Frontal cortex (tissue), 4 donors: ENCODE measurements around the gene MARK1. TPM values are rescaled to one million over a fixed set of nuclear protein-coding genes. Genes with fewer than 3 reads are reported as not detected.
"Not testable (repeated sequence)": the region's sequence is repeated elsewhere in the genome, so short reads cannot be mapped to it uniquely, and the experiment has no call there.

ENCODE experiments used
- DNase-seq, 2 donors: peaks; one replicate each; pipeline ENCODE4 v3.0.0; 2012; ENCODE audit warnings: low spot score in 2 of 2
- FAIRE-seq: peaks from 2 replicates; lab custom pipeline; 2012; peaks lifted over from hg19 to GRCh38; lab: Jason Lieb, UNC
- total RNA-seq: library from RNA; depleted of rRNA; stranded (reverse); fragments of >200 nt; gene quantifications from one replicate; pipeline ENCODE4 v1.2.3, GENCODE V29; 2014
- donor health status: control.
- donor health status: control.
- donor health status: control.

The MARK1 gene
- total RNA-seq, 1 donor from 2014 or later: 62.4 TPM

DNA sequence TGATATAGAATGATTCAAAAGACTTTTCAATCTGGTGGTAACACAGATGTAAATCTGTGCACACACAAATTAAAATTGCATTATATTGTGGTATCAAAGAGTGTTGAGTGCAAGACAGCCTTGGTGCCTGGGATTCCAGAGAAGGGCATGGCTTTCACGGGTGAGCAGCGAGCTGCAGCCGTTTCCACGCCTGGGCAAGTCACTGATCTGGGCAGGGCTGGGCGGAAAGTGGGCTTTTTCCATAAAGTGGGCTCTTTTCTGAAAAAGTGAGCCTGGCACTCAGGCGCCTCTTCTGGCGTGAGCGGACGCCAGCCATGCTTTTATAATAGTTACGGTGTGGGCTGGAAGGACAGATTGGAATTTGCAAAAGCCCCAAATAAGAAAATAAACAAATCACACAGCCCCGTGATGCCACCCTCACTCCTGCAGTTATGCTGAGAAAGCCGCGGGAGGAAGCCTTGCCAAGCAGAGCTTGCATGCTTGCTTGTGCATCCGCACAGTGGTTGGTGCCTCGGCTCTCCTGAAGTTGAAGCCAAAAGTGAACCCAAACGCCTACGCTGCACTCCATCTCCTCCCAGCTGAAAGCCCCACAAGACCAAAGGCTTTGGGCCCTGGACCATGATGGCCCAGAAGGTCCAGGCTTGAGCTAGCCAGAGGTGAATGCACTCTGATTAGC is 155.1 kb downstream of the MARK1 start:
- FAIRE-seq (no peak), DNase-seq (no peak)

DNA sequence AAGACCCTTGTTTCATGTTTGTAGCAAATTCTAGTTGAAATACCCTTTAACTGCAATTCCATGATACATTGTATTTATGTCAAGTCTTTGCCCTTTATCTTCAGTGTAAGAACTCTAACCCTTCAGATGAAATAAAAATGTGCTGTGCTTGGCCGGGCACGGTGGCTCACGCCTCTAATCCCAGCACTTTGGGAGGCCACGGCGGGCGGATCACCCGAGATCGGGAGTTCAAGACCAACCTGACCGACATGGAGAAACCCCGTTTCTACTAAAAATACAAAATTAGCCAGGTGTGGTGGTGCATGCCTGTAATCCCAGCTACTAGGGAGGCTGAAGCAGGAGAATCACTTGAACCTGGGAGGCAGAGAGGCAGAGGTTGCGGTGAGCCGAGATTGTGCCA is 155.8 kb downstream of the MARK1 start:
- FAIRE-seq, DNase-seq: not testable (repeated sequence)

DNA sequence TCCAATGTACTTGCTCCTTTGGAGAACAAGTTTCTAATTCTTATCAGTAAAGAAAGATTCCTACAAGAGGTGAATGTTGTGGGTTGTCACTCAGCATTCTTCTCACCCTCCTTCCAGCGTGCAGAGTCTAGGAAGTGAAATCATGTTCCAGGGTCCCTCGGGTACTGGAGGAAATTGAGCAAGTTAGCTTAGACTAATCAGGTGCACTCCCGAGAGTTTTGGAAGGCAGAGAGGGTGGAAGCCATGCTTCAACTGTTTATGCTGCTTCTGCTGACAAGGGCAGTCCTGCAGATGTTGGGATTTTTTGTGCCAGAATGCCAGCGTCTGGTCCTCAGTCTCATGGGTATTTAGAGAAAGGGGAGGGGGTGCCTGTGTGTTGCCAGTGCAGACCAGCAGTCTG is 157.0 kb downstream of the MARK1 start:
- no peak for DNase-seq
- no peak for FAIRE-seq

DNA sequence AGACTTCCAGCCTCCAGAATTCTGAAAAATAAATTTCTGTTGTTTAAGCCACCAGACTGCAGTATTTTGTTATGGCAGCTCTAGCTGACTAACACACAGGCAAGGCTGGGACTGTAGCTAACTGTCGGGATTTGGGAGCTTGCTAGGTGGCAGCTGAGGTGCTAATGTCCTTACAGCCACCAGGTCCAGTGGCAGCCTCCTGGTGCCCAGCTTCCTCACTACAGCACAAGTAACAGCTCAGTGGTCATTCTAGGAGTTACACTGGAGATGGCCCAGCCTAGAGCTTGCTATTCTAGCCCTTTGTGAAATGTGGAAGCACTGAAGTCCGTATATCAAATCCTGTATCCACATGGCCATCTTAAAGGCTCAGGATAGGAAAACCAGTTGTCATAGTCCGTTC is 157.9 kb downstream of the MARK1 start:
- FAIRE-seq: no peak
- DNase-seq: no peak

- no peak for FAIRE-seq
- DNase-seq: no peak
Measured at GRCh38 chr1:220687809-220688208, 159.9 kb downstream of the MARK1 start.

GRCh38 chr1:220689666-220690065 is 161.7 kb downstream of the MARK1 start:
- no peak for DNase-seq
- FAIRE-seq: no peak

DNA sequence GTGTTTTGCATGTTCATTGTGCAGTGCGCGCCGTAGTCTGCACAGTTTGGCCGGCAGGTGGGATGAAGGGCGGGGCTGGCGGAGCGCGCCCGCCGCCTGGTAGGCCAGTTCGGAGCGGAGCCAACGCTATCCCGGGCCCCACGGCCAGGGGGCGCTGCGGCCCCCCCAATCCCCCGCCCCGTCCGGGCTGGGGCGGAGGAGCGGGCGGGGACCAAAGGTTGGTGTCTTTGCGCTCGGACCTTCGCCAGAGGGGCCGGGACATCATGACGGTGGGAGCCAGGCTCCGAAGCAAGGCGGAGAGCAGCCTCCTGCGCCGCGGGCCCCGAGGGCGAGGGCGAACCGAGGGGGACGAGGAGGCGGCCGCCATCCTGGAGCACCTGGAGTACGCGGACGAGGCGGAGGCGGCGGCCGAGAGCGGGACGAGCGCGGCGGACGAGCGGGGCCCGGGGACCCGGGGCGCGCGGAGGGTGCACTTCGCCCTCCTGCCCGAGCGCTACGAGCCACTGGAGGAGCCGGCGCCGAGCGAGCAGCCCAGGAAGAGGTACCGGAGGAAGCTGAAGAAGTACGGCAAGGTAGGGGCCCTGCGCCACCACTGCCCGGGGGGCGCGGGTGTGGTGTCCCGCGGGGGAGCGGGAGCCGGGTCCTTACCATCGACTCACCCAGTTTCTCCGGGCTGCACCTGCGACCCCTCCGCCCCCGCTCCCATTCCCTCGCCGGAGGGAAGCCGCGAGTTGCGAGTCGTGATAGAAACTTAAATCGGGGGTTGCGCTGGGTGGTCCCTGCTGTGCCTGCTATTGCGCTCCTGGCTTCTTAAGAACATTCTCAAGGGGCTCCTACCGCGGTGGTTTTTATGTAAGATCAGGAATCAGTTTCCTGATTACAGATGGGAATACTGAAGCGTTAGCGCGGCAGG is 162.5 kb downstream of the MARK1 start, which contains the start of gene C1orf115:
TSS of gene C1orf115 (plus strand) at position 224 of the 913 bp plus-strand sequence. CDS start at position 264, 40 bp downstream.
- FAIRE-seq (no peak), DNase-seq (peak; percentile 66 to 85)

- DNase-seq (no peak), FAIRE-seq (no peak)
Measured at GRCh38 chr1:220691053-220691684, 163.2 kb downstream of the MARK1 start.

DNA sequence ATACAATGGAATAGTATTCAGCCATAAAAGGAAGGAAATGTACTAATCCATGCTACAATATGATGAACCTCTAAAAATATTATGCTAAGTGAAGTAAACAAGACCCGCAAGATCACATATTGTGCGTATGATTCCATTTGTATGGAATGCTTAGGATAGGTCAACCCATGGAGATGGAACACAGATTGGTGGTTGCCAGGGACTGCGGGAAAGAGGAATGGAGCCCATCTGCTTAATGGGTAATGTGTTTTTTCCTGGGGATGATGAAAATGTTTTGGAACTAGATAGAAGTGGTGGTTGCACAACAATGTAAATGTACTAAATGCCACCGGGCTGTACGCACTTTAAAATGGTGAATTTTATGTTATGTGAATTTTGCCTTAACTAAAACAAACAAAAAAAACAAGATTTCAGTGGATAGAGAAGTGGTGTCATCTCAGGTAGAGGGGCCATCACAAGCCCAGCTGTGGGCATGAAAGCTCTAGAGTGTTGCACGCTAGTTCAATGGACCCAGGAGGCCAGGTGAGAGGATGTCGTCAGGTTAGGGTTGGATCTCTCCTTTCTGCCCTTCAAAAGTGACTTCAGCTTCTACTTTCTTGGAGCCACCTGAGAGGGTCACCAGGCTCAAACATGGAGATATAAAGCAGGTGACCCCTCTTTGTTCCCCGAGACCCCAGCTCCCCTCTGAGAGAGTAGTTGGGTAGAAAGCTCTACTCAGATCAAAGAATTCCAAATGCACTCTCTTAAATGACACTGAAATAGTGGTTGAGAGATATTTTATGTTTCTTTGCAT is 164.7 kb downstream of the MARK1 start:
- FAIRE-seq (no peak), DNase-seq (no peak)

DNA sequence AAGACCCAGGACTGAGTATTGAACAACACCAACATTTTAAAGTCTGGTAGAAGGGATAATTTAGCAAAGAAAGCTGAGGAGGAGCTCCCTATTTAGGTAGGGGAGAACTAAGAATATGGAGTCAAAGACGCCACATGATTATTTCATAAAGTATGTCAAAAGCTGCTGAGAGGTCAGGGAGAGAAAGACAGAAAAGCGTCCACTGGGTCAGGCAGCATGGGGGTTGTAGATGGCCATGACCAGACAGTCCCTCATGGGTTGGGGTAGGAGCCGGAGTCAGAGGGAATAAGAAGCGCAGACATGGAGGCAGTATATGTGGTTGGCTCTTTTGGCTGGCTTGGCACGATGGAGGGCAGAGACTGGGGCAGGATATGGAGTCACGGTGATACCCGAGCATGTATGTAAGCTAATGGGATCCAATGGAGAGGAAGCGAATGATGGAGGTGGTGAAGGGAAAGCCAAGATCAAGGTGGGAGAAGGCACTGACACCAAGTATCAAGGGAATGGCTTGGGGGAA is 167.0 kb downstream of the MARK1 start:
- DNase-seq (no peak), FAIRE-seq (no peak)

DNA sequence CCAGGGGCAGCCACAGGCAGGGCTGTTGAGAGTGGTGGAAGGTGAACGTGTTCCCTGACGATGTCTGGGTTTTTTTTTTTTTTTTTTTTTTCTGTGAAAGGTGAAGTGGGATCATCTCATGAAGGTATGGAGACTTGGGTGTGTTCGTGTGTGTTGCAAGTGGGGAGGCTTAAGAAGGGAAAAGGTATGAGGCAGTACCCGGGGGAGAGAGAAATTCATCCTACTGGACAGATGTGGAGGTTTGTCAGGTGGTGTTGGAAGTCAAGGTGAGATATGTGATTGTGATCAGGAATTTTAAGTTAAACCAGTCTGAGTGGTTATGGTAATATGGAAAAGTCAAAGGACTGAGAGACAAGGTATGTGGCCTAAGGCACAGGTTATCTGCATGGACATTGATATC is 167.5 kb downstream of the MARK1 start:
- no peak for FAIRE-seq
- no peak for DNase-seq

- FAIRE-seq: no peak
- no peak for DNase-seq
Measured at GRCh38 chr1:220696226-220696862, 168.4 kb downstream of the MARK1 start.

GRCh38 chr1:220696863-220697231 is 168.9 kb downstream of the MARK1 start:
- DNase-seq: no peak

DNA sequence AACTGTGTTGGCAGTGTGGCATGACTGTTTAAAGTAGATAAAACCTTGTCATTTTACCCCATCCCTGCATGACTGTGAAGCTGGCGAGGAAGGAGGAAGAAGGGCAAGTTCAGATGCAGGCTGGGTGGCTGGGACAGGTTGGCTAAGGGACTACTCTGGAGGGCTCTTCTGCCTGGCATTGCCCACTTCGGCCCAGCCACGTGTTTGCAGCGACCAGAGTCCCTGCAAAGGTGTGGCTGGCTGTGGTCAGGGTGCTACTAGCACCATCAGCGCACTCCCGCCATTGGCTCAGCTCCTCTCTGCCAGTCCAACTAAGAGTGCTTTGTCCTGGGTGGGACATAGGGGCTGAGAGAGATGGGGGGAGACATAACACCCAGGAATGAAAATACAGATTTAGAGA is 169.4 kb downstream of the MARK1 start:
- DNase-seq: no peak
- no peak for FAIRE-seq

More at GRCh38 chr1:220696863-220697231, 168.9 kb downstream of the MARK1 start:
- FAIRE-seq: no peak

DNA sequence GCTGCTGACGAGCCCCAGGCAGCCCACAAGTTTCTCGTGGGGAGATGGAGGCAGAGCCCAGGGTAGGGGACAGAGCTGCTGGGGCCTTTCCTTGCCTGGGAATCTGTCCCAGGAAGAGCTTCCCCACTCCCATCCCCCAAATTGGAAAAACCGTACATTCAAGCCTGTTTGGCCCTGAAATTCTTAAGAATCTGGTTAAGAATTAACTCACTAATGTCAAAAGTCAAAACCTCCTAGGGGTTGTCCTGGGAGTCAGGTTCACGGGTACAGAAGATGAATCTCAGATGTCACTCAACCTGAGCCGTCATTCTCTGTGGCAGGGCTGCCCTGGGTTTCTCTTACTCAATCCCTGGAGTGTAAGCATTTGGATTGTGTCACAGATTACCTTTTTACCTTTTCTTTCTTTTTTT is 170.7 kb downstream of the MARK1 start:
- FAIRE-seq: no peak

DNA sequence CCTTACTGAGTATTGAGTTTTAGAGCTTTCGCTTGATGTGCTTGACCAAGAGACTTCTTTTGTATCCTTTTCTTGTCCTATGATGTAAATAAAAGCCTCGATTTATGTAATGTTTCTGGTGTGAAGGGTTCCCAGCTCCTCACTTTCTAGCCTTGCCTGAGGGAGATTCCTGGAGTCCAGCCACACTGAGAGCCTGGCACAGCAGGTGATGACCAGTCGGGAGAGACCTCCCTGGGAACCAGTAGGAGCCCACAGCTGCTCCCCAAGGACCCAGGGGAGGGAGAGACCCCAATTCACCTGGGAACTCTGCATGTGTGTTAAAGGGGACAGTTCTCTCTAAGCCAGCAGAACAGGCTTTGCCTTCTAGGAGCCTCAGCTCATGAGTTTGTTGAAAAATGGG is 171.1 kb downstream of the MARK1 start:
- no peak for FAIRE-seq
- no peak for DNase-seq

More for the DNA sequence above, 170.7 kb downstream of the MARK1 start:
- DNase-seq: no peak

DNA sequence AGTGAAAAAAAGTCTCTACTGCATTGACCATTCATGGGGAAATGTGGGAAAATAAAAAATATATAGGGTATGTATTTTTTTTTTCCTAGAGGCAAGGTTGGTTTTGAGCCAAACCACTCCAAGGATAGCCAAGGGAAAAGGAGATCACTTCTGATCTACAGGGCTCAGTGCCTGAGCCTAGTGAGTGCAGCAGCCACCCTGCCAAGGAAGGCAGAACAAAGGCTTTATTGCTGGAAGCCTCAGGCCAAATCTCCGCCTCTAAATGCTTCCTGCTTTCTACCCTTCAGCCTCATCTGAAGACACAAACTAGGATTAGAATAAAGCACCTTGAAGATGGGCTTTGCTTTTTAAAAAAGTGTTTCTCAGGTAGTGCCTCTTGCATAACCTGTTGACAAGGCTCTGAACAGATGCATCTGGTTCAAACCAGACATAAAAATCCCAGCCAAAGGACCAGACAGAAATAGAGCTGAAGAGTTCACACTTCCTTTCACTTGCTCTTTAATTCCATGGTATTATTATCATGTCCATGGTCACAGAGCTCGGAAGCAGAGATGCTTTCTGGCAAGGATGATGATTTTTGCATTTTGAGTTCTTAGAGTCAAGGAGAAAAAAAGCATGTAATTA is 172.7 kb downstream of the MARK1 start:
- DNase-seq (no peak), FAIRE-seq (no peak)

DNA sequence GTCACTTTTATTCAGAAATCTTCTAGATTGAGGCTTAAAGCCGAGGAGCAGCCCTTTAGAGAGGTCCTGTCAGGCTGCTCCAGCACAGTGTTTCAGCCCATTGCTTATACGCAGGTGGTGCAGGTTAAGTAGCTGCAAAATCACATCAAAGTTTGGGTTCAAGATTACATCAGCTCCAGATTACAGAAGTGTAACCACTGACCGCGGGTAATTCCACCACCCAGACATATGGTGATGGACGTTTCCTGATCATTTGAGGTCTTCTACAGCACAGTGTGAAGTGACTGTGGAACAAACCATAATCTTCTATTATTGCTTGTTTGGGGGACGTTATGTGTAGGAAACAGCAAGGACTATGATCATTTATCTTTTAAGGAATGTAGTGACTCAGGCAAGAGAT is 174.0 kb downstream of the MARK1 start:
- FAIRE-seq (no peak), DNase-seq (no peak)
